ENCODE measurements around the gene JPH4.

- no peak for TF ChIP-seq CTCF (IDR thresholded peaks at IDR 0.05)
- no peak for TF ChIP-seq POLR2A (IDR thresholded peaks at IDR 0.05)
- TF ChIP-seq EP300 (IDR thresholded peaks at IDR 0.05), result no peak
- TF ChIP-seq POLR2AphosphoS5 (IDR thresholded peaks at IDR 0.05), result no peak
Observed at GRCh38 chr14:23569443-23570151, 9.0 kb downstream of the JPH4 start.

Measured in stomach (tissue), 4 donors.